DOHH2 (cell line): ENCODE data around the gene COA6.

Experiments
- H3F3A ChIP-seq: fragments of 200-600 bp; sonication (generic), shearing (Covaris generic); 2 replicates; pipeline ENCODE4 v1.6.0; 2016; ENCODE audit warnings: antibody characterized with exemption, mild to moderate bottlenecking; ENCODE audit not compliant: control insufficient read depth, insufficient read depth
- H3K27ac ChIP-seq: fragments of 200-600 bp; sonication (generic); 2 replicates; pipeline ENCODE4 v1.5.1; 2014; ENCODE audit warnings: low read depth, mild to moderate bottlenecking, low read length, moderate library complexity
- H3K27me3 ChIP-seq: fragments of 200-600 bp; sonication (generic); 2 replicates; pipeline ENCODE4 v1.6.1; 2014; ENCODE audit warnings: mild to moderate bottlenecking, low read length, mixed read lengths; ENCODE audit not compliant: control insufficient read depth
- H3K36me3 ChIP-seq: fragments of 200-600 bp; sonication (generic); 2 replicates; pipeline ENCODE4 v1.6.1; 2014; ENCODE audit warnings: mild to moderate bottlenecking, low read length, moderate library complexity, mixed read lengths; ENCODE audit not compliant: control insufficient read depth
- H3K4me1 ChIP-seq: fragments of 200-600 bp; sonication (generic); 2 replicates; pipeline ENCODE4 v1.6.1; 2014; ENCODE audit warnings: mild to moderate bottlenecking, low read length, mixed read lengths; ENCODE audit not compliant: control insufficient read depth
- H3K4me2 ChIP-seq: fragments of 200-600 bp; sonication (generic); 2 replicates; pipeline ENCODE4 v1.6.0; 2014; ENCODE audit warnings: mild to moderate bottlenecking, low read length, moderate library complexity
- H3K4me3 ChIP-seq: fragments of 200-600 bp; sonication (generic); 2 replicates; pipeline ENCODE4 v1.5.1; 2014; ENCODE audit warnings: mild to moderate bottlenecking, low read length, mixed read lengths
- H3K79me2 ChIP-seq: fragments of 200-600 bp; sonication (generic); 2 replicates; pipeline ENCODE4 v1.6.1; 2014; ENCODE audit warnings: mild to moderate bottlenecking, low read length, mixed read lengths; ENCODE audit not compliant: control insufficient read depth
- H3K9me2 ChIP-seq: fragments of 200-600 bp; sonication (generic); replicated peaks from 2 replicates; pipeline ENCODE4 v1.6.1; 2014; ENCODE audit warnings: mild to moderate bottlenecking, low read length, mixed read lengths; ENCODE audit not compliant: control insufficient read depth
- H3K9me3 ChIP-seq: fragments of 200-600 bp; sonication (generic); 2 replicates; pipeline ENCODE4 v1.6.1; 2014; ENCODE audit warnings: antibody characterized with exemption, low read length, mixed read lengths; ENCODE audit not compliant: control insufficient read depth, insufficient read depth
- H4K20me1 ChIP-seq: fragments of 200-600 bp; sonication (generic); 2 replicates; pipeline ENCODE4 v1.6.0; 2014; ENCODE audit warnings: low read depth, mild to moderate bottlenecking, antibody characterized with exemption, low read length, moderate library complexity; ENCODE audit not compliant: control insufficient read depth, insufficient read depth
- EZH2phosphoT487 ChIP-seq: fragments of 200-600 bp; sonication (generic); IDR thresholded peaks from 2 replicates; pipeline ENCODE4 v1.6.1; 2017; ENCODE audit warnings: borderline replicate concordance, mild to moderate bottlenecking, antibody characterized with exemption, low read length, moderate library complexity, mixed read lengths
- TF ChIP-seq, protein P1 (sequence below): fragments of 200-600 bp; sonication (generic); IDR thresholded peaks from one replicate; pipeline ENCODE4 v1.5.1; 2014; ENCODE audit warnings: antibody characterized with exemption, mild to moderate bottlenecking, low read depth, low read length; ENCODE audit not compliant: poor library complexity, severe bottlenecking

The COA6 gene

DNA sequence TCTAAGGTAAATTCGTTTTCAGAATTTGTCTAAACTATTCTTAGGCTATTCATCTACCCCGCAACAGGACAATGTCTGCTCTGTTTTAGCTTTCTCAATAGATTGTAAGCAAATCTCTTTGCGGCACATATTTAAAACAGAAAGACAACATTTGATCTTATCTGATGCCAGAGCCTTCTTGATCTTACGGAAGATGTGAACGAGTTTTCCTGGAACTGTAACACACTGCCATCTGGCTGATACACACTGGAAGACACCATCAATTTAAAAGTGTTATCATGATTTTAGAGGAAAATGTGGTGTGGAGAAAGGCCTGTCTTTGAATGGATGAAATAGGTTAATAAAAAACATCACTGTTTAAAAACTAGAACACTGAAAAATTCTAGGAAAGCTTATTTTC, 36.1 kb downstream of the COA6 start:
- H3K27me3 ChIP-seq, result no peaks in the 10 kb centered on the region
- H3K9me2 ChIP-seq, result no peaks in the 10 kb centered on the region
- no peak for TF ChIP-seq EZH2phosphoT487
- TF ChIP-seq, protein P1, sequence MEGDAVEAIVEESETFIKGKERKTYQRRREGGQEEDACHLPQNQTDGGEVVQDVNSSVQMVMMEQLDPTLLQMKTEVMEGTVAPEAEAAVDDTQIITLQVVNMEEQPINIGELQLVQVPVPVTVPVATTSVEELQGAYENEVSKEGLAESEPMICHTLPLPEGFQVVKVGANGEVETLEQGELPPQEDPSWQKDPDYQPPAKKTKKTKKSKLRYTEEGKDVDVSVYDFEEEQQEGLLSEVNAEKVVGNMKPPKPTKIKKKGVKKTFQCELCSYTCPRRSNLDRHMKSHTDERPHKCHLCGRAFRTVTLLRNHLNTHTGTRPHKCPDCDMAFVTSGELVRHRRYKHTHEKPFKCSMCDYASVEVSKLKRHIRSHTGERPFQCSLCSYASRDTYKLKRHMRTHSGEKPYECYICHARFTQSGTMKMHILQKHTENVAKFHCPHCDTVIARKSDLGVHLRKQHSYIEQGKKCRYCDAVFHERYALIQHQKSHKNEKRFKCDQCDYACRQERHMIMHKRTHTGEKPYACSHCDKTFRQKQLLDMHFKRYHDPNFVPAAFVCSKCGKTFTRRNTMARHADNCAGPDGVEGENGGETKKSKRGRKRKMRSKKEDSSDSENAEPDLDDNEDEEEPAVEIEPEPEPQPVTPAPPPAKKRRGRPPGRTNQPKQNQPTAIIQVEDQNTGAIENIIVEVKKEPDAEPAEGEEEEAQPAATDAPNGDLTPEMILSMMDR, result no peak
- H3K9me3 ChIP-seq, result no peaks in the 10 kb centered on the region
- no peaks in the 10 kb centered on the region for H3K79me2 ChIP-seq
- H3K36me3 ChIP-seq, result peaks cover 27% of the 10 kb centered on the region; the same call in 1 of the 2 replicates
- no peaks in the 10 kb centered on the region for H3F3A ChIP-seq
- no peak overlapping the region for H3K4me2 ChIP-seq
- H4K20me1 ChIP-seq, result no peaks in the 10 kb centered on the region
- H3K4me3 ChIP-seq, result no peak overlapping the region
- H3K27ac ChIP-seq, result no peak overlapping the region
- H3K4me1 ChIP-seq, result no peaks in the 10 kb centered on the region

DNA sequence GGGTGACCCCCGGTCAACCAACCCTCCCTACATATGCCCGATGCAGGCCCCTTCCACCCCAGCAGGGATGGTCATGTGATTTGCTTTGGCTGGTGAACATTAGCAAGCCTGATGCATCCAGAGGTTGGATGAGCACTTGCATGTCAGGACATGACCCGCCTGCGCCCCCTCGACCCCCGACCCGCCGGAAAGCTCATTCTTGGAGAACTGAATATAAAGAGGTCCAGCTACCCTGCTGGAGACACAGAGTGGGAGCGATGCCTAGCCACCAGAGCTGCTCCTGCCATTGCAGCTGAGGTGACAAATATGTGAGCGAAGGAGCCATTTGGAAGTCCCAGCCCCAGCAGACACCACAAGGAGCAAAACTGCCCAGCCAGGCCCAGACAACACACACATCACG, 39.6 kb downstream of the COA6 start:
- Histone ChIP-seq H3K4me2 (no peak overlapping the region), H3K9me2 (no peaks in the 10 kb centered on the region), H3K27ac (no peak overlapping the region), H3K4me1 (no peaks in the 10 kb centered on the region), H3F3A (no peaks in the 10 kb centered on the region), H3K36me3 (peaks cover 41% of the 10 kb centered on the region), H3K4me3 (no peak overlapping the region), H3K9me3 (no peaks in the 10 kb centered on the region), H4K20me1 (no peaks in the 10 kb centered on the region), H3K79me2 (no peaks in the 10 kb centered on the region), H3K27me3 (no peaks in the 10 kb centered on the region)
- TF ChIP-seq, protein P1, result no peak
- TF ChIP-seq EZH2phosphoT487, result no peak

DNA sequence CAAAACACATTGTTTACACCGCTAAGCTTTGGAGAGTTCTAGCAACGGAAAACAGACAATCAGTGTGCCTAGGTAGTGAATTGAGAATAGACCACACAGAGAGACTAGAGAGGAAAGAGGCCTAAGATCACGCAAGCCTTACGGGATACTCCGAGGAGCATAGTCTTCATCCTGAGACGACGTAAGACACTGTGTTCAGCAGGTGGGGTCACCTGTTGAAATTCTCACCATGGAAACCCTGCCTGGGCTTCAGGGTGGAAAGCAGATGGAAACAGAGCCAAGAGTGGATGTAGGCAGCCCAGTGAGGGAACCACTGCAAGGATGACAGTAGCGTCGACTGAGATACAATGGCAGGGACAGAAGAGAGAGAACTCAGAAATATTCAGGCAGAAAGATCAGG, 40.2 kb downstream of the COA6 start:
- no peak for TF ChIP-seq EZH2phosphoT487
- TF ChIP-seq, protein P1, result no peak
- no peak overlapping the region for H3K27ac ChIP-seq
- no peak overlapping the region for H3K4me3 ChIP-seq
- H3K36me3 ChIP-seq, result peaks cover 43% of the 10 kb centered on the region
- no peaks in the 10 kb centered on the region for H3F3A ChIP-seq
- no peak overlapping the region for H3K4me2 ChIP-seq
- no peaks in the 10 kb centered on the region for H3K9me2 ChIP-seq
- no peaks in the 10 kb centered on the region for H3K79me2 ChIP-seq
- no peaks in the 10 kb centered on the region for H4K20me1 ChIP-seq
- H3K27me3 ChIP-seq, result no peaks in the 10 kb centered on the region
- H3K4me1 ChIP-seq, result no peaks in the 10 kb centered on the region
- H3K9me3 ChIP-seq, result no peaks in the 10 kb centered on the region

DNA sequence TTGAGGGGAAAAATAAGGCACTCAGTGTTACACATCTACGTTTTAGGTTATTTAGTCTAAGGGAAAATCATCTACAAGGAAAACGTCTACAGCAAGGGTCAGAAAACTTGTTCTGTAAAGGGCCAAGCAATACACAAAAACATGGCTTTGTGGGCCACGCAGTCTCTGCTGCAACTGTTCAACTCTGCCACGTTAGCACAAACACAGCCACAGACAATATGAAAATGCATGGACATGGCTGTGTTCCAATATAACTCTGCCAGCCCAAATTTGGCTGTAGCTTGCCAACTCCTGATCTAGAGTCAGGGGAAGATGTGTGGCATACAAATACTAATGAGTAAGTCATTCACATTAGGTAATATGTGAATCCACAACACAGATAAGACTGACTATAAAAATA, 40.7 kb downstream of the COA6 start:
- Histone ChIP-seq H4K20me1 (no peaks in the 10 kb centered on the region), H3K9me3 (no peaks in the 10 kb centered on the region), H3F3A (no peaks in the 10 kb centered on the region), H3K4me3 (no peak overlapping the region), H3K4me2 (no peak overlapping the region), H3K9me2 (no peaks in the 10 kb centered on the region), H3K27me3 (no peaks in the 10 kb centered on the region), H3K4me1 (no peaks in the 10 kb centered on the region), H3K79me2 (no peaks in the 10 kb centered on the region), H3K36me3 (peaks cover 40% of the 10 kb centered on the region), H3K27ac (no peak overlapping the region)
- no peak for TF ChIP-seq EZH2phosphoT487
- TF ChIP-seq, protein P1, result no peak
